ENCODE results near the gene HEATR3.

HEATR3 gene

GRCh38 chr16:50067290-50067853, 1.6 kb downstream of the HEATR3 start:
- TF ChIP-seq, protein P1, sequence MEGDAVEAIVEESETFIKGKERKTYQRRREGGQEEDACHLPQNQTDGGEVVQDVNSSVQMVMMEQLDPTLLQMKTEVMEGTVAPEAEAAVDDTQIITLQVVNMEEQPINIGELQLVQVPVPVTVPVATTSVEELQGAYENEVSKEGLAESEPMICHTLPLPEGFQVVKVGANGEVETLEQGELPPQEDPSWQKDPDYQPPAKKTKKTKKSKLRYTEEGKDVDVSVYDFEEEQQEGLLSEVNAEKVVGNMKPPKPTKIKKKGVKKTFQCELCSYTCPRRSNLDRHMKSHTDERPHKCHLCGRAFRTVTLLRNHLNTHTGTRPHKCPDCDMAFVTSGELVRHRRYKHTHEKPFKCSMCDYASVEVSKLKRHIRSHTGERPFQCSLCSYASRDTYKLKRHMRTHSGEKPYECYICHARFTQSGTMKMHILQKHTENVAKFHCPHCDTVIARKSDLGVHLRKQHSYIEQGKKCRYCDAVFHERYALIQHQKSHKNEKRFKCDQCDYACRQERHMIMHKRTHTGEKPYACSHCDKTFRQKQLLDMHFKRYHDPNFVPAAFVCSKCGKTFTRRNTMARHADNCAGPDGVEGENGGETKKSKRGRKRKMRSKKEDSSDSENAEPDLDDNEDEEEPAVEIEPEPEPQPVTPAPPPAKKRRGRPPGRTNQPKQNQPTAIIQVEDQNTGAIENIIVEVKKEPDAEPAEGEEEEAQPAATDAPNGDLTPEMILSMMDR (IDR thresholded peaks at IDR 0.05; ENCODE audit: low read depth, low read length), result peak; percentile 73

DNA sequence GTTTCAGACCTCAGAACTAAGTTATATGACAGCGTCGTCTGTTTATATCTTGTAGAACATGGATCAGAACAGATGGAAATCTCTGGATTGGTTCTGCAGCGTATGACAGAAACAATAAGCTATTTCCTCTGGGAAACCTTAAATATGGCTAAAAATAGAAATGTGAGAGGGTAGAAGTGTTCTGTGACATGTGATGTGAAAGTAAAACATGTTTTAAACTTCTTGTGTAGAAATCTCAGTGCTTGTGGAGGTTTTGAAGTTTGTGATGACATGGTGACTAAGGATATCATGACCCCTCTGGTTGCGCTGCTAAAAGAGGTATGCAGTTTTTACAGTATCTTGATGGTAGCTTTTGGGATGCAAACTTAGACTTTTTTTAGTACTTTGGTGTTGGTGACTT, 2.8 kb downstream of the HEATR3 start:
- no peak for DNase-seq (ENCODE audit: extremely low read depth, low read depth)
- TF ChIP-seq, protein P1 (IDR thresholded peaks at IDR 0.05; ENCODE audit: low read depth, low read length), result no peak

More at GRCh38 chr16:50067290-50067853, 1.6 kb downstream of the HEATR3 start:
- peak; percentile 34 for DNase-seq (ENCODE audit: extremely low read depth, low read depth)

DNA sequence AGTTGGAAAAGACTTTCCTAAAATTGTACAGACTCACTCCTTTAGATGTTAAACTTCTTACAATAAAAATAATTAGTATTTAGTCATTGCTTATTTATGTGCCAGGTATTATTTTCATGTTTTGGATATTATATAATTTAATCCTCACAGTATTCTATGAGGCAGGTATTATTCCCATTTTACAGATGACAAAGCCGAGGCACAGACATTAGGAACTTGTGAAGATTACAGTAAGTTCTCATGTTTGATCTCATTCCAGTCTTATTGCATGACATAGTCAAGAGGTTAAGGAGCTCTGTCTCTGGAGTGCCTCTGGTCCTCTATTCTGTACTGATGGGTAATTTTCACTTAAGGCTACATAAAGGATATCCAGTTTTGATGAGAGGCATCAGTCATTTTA, 3.3 kb downstream of the HEATR3 start:
- TF ChIP-seq, protein P1 (IDR thresholded peaks at IDR 0.05; ENCODE audit: low read depth, low read length), result no peak
- no peak for DNase-seq (ENCODE audit: extremely low read depth, low read depth)

GRCh38 chr16:50071075-50071671, 5.4 kb downstream of the HEATR3 start:
- no peak for DNase-seq (ENCODE audit: extremely low read depth, low read depth)
- TF ChIP-seq, protein P1 (IDR thresholded peaks at IDR 0.05; ENCODE audit: low read depth, low read length), result no peak

DNA sequence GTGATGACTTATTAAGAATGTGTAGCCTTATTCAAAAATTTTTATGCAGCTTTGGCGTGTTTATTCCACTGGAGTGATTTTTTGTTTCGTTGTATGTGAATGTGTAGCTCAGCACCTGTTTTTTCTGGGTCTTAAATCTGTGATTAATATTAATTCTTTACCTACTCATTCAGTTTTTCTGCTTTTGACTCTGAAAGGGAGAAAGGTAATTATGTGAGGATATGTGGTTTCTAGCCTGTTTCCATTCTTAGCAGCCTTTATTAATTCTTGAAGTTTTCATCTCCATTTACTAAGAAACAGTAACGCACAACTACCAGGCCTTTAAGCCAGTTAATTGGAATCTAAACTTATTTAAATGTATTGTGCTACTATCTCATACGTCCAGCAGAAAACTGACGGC, 7.0 kb downstream of the HEATR3 start:
- no peak for DNase-seq (ENCODE audit: extremely low read depth, low read depth)
- TF ChIP-seq, protein P1 (IDR thresholded peaks at IDR 0.05; ENCODE audit: low read depth, low read length), result no peak

- DNase-seq (ENCODE audit: extremely low read depth, low read depth), result no peak
- TF ChIP-seq, protein P1 (IDR thresholded peaks at IDR 0.05; ENCODE audit: low read depth, low read length), result no peak
These were observed 13.8 kb downstream of the HEATR3 start for GRCh38 chr16:50079397-50080140.

GRCh38 chr16:50081428-50082018, 15.8 kb downstream of the HEATR3 start:
- TF ChIP-seq, protein P1 (IDR thresholded peaks at IDR 0.05; ENCODE audit: low read depth, low read length), result no peak
- no peak for DNase-seq (ENCODE audit: extremely low read depth, low read depth)

Data from AG09319 (cell line).